GM18508 (cell line): ENCODE results near the gene NRROS.
"Not testable (repeated sequence)": the region's sequence is repeated elsewhere in the genome, so short reads cannot be mapped to it uniquely, and the experiment has no call there.

ENCODE experiments used
- ATAC-seq: cut with Tn5 transposase; IDR thresholded peaks from one replicate; pipeline ENCODE4 v1.9.1; 2021; ENCODE audit warnings: moderate number of reproducible peaks; ENCODE audit not compliant: insufficient read depth, unreplicated experiment

The NRROS gene

GRCh38 chr3:196624067-196624790 lies 15.3 kb upstream of the NRROS start:
- no peak for ATAC-seq

- no peak for ATAC-seq
These were observed 14.6 kb upstream of the NRROS start for GRCh38 chr3:196624907-196625306.

GRCh38 chr3:196625331-196625730 lies 14.2 kb upstream of the NRROS start:
- ATAC-seq = no peak

- no peak for ATAC-seq
These were observed 11.6 kb upstream of the NRROS start for GRCh38 chr3:196627918-196628231.

DNA sequence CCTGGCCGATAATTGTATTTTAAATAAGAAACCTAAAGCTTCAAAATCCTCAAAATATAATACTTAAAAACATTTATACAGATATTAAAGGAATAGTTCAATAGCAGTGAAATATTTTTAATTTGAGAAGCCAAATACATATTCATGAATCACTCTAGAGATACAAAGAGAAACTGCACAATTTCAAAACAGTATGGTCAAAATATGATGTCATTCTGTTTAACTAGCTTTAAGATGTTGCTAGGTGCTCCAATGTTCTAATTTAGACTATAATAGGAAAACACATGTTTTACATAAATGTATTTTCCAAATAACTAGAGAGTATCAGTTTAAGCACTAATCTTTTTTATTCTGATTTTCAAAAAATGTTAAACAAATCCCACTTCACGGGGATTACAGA lies 10.3 kb upstream of the NRROS start:
- no peak for ATAC-seq

DNA sequence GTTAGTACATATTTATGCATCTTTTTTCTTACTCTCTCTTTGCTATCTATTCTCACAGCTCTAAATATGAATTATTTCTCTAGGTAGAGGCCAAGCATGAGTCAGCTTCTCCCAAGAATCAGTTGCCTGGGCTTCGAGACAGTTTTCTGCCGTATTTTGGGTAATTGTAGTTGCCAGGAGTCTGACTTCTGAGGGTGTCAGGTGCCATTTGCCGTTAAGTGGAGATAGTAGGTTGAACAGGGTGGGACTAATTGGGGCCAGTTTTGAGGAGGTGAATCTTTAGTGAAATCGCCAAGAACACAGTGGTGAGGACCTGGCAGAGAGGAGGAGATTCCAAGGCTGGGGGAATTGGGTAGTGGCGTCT lies 7.8 kb upstream of the NRROS start:
- ATAC-seq = no peak

DNA sequence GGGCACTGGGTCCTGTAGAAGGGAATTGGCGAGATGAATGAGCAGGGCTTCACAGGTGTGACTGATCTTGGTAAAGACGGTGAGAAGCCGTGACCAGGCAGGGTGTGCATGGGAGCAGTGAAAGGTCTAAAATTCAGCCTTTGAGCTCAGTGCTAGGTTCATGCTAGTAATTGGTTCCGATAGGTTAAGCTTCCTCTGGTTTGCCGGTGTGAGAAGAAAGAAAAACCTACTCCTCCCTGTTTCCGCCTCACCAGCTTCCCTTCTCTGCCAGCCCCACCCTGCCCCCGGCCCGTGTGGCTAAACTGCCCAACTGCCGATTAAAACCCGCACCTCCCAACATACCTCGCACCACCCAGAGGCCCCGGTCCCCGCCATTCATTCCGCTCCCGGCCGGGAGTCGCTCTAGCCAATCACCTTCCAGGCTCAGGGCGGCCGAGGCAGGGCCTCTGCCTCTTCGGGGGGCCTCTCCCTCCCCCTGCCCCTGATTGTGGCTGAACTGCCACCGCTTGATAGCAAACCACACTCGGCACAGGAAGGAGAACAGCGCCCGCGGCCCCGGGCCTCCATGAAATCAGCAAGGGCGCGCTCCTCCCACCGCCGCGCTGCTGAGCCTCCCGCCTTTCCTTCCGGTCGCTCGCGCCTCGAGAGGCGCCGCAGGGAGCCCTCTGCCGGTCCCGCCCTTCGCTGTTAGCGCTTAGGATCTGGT lies 7.3 kb upstream of the NRROS start:
- no peak for ATAC-seq

GRCh38 chr3:196633555-196634151 lies 5.8 kb upstream of the NRROS start:
- ATAC-seq = no peak

- no peak for ATAC-seq
These were observed 5.3 kb upstream of the NRROS start for GRCh38 chr3:196634224-196634623.

DNA sequence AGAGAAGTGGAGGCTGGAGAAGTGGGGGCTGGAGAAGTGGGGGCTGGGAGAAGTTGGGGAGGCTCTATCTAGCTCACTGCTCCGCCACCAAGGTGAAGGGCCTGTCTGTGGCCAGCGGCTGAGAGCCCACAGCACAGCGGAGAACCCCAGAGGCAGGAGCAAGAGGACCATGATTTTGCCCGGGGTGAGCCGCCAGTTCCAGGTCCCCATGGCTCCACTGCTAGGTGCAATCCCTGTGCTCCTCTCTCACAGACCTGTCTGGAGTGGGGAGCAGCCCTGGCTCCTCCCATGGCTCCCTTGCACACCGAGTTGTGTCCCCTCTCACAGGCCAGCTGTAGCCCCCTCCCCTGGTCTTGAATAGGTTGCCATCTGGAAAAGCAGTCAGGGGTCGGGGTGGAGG lies 4.7 kb upstream of the NRROS start:
- ATAC-seq = no peak

DNA sequence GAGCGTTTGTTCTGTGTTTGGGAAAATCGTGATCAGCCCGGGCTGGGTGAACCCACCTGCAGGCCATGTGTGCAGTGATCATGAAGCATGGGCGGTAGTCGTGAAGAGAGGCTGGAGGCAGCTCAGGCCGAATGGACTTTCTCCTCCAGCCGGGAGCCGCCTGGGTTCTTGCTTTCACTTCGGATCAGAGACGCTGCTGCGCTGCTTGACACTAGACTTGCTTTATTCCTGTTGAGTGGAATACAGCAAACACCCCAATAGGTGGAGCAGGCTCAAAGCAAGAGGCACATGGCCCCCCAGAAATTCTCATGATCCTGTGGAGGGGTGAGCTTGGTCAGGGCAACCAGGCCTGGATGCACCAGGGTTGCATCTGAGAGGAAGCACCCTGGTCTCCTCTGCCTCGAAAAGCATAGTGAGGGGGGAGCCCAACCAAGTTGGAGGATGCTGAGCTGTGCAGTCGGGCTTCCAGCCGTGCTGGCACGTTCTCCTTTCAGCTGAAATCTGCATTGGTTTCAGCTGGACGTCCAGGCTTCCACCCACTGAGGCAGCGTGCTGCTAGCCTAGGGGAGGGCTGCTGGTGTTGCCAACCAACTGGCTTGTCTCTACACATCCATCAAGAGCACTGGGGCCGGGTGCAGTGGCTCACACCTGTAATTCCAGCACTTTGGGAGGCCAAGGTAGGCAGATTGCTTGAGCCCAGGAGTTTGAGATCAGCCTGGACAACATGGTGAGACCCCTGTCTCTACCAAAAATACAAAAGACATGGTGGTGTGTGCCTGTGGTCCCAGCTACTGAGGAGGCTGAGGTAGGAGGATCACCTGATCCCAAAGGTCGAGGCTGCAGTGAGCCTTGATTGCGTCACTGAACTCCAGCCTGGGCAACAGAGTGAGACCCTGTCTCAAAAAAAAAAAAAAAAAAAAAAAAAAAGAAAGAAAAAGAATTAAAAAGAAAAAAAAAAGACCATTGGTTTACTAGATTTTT lies 2.8 kb upstream of the NRROS start:
- ATAC-seq = no peak

DNA sequence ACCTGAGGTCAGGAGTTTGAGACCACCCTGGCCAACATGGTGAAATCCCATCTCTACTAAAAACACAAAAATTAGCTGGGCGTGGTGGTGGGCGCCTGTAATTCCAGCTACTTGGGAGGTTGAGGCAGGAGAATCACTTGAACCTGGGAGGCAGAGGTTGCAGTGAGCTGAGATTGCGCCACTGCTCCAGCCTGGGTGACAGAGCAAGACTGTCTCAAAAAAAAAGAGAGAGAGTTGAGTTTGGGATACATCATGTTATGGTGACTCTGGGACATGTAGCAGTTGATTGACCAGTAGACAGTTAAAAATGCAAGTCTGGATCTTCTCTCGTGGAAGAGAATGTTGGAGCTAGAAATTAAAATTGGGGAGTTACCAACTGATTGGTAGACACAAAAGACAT lies 1.6 kb upstream of the NRROS start:
- ATAC-seq = not testable (repeated sequence)

GRCh38 chr3:196638861-196639482 lies 522 bp upstream of the NRROS start:
- no peak for ATAC-seq

- ATAC-seq = no peak
These were observed 964 bp downstream of the NRROS start for GRCh38 chr3:196640297-196641018.

DNA sequence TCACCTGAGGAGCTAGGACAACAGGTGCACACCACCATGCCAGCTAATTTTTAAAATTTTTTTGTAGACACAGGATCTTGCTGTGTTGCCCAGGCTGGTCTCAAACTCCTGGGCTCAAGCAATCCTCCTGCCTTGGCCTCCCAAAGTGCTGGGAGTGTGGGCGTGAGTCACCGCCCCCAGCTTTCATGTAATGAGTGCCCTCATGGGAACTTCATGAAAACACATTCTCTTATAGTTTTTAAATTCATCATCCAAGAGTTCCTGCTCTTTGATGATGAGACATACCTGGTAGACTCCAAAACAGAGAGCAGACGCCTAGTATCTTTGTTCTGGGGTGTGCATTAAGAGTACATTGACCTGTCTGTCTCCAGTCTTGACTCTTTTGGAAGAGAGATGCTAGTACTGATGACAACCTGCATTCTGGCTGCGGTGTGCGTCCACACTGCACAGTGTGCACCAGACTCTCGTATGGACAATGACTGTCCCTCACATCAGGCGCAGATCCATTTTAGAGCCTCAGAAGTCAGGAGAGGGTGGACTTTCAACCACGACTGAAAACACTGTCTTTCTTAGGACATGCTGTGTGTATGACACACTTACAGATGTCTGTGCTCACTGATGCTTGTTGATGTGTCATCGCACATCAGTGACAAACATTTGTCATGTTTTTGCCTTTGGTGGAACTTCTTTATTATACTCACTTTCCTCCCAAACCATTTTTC lies 2.0 kb downstream of the NRROS start:
- no peak for ATAC-seq

DNA sequence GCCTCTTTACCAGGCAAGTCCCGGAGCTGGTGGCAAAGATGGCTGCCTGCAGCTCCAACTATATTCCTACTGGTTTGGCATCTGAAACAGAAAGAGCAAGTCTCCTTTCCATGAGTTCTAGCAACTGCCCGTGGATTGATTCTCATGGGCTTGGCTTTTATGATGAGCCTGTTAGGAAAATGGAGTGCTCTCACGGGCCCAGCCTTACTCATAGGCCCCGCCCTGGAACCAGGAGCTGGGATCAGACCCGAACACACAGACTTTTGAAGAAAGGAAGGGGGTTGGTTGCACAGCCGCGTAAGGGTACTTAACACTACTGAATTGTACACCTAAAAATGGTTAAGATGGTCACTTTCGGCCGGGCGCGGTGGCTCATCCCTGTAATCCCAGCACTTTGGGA lies 2.9 kb downstream of the NRROS start:
- ATAC-seq = no peak

GRCh38 chr3:196643201-196643749 lies 3.8 kb downstream of the NRROS start:
- peak; percentile 60 for ATAC-seq

DNA sequence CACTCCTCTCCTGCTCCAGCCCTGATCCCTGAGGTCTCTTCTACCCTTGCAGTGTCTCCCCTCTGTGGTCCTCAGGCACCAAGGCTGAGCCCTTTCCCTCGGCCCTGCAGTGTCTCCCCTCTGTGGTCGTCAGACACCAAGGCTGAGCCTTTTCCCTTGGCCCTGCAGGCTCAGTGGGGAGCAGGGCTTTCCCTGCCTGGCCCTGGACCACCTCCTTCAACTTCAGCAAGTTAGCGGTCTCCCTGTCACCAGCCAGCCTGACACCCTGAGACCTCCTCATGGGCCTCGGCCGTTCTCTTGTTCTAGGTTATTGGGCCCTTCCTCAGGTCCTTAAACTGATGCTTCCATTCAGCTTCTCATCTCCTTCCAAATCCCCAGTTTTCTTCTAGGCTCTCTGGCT lies 4.3 kb downstream of the NRROS start:
- ATAC-seq = no peak

DNA sequence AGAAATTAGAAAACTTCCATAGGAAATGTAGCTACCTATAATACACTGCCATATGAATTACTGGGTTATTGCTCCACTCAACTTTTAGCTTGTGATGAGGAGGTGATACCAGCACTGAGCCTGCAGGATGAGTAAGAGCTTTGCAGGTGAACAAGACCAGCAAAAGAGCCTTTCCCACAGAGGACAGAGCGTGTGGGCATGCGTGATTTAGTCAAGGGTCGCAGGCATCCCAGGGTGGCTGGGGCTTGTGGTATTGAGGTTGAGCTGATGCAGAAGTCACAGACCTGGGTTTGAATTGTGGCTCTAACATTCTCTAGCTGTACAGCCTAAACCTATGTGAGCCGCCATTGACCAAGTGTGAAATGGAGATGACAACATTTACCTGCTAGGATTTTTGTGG lies 5.6 kb downstream of the NRROS start:
- no peak for ATAC-seq
